ENCODE results near the gene CFAP58.
A peak's percentile ranks its signal among the peaks of the same experiment; 100 is the strongest.

CFAP58 gene

GRCh38 chr10:104331208-104331838 lies 22.3 kb upstream of the CFAP58 start:
- Histone ChIP-seq H3K4me1 (ENCODE audit: insufficient read depth, low read length) (peaks cover 86% of the 10 kb centered on the region), H3K36me3 (ENCODE audit: insufficient read depth, low read depth, low read length) (peaks cover 4% of the 10 kb centered on the region; the same call in 1 of the 2 replicates), H3K27ac (ENCODE audit: low read length) (peak overlapping the region; percentile 35), H3K9ac (ENCODE audit: low read depth, low read length) (peak overlapping the region; percentile 79; the same call in 1 of the 2 replicates), H3K4me3 (ENCODE audit: low read length) (peak overlapping the region; percentile 35; the same call in 1 of the 2 replicates), H3K9me3 (ENCODE audit: insufficient read depth, low read depth, low read length) (no peaks in the 10 kb centered on the region), H3K27me3 (ENCODE audit: insufficient read depth, low read length) (no peaks in the 10 kb centered on the region)

DNA sequence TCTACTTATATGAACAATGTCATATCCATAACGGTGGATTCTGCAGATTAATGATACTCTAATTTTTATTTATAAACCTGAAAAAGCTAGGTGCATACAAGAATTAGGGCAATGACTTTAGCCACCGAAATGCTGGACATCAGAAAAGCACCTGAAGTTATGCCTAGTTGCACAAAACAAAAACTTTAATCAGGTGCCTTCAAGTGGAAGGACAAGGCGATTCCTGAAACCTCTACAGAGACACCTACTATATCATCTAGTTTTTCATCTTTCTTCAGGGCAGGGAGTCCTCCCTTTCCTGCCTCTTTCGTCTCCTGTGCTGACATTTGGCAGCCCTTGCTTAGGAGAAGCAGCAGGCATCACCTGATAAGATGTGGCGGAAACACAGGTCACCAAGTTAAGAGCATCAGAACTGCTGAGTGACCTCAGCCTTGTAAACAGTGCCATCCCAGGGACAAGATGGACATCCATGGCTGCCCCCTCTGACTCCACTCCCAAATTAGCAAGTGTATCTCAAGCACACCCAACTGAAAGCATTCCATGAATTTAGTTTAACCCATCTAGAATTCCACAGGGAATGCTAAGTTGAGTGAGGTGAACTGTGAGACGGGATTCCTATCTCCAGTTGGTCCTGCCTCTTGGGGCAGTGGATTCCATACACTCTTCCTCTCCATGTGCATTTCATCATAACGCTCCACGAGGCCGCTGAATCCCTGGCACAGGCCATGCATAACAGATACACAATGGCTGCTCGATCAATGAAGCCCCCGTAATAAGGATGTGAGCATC lies 21.2 kb upstream of the CFAP58 start:
- Histone ChIP-seq H3K36me3 (ENCODE audit: insufficient read depth, low read depth, low read length) (peaks cover 4% of the 10 kb centered on the region; the same call in 1 of the 2 replicates), H3K4me3 (ENCODE audit: low read length) (peak overlapping the region; percentile 35; the same call in 1 of the 2 replicates), H3K9me3 (ENCODE audit: insufficient read depth, low read depth, low read length) (no peaks in the 10 kb centered on the region), H3K4me1 (ENCODE audit: insufficient read depth, low read length) (peaks cover 79% of the 10 kb centered on the region), H3K9ac (ENCODE audit: low read depth, low read length) (peak overlapping the region; percentile 79; the same call in 1 of the 2 replicates), H3K27me3 (ENCODE audit: insufficient read depth, low read length) (no peaks in the 10 kb centered on the region), H3K27ac (ENCODE audit: low read length) (peak overlapping the region; percentile 64)

DNA sequence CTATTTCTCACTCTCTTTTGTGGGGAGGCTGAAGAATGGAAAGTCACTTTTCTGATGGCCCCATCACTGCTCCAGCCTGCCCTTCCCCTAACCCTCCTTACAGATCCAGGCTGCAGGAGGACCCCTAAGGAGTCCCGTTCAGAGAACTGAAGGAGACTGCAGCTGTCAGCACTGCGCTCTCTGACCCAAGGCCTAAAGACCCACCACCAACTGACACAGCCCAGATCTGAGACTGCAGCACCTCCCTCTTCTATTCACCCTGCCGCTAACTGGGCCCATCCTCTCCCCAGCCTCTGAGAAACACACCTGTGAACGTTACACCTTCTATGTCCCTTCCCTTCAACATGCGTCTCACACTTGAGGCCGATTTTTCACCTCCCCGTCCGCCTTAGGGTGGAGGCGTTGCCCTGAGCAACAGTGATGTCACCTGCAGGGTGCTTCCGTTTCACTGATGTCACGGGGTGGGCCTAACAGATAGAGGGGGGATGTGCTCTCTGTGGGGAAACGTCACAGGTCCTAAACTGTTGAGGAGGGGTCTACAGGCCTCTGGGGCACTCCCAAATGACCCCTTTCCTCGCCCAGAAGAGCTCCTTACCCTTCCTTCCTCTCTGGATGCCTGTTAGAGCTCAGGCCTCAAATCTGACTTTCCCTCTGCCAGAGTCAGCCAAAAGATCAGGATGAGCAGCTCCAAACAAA lies 20.5 kb upstream of the CFAP58 start:
- peaks cover 71% of the 10 kb centered on the region for H3K4me1 ChIP-seq (ENCODE audit: insufficient read depth, low read length)

DNA sequence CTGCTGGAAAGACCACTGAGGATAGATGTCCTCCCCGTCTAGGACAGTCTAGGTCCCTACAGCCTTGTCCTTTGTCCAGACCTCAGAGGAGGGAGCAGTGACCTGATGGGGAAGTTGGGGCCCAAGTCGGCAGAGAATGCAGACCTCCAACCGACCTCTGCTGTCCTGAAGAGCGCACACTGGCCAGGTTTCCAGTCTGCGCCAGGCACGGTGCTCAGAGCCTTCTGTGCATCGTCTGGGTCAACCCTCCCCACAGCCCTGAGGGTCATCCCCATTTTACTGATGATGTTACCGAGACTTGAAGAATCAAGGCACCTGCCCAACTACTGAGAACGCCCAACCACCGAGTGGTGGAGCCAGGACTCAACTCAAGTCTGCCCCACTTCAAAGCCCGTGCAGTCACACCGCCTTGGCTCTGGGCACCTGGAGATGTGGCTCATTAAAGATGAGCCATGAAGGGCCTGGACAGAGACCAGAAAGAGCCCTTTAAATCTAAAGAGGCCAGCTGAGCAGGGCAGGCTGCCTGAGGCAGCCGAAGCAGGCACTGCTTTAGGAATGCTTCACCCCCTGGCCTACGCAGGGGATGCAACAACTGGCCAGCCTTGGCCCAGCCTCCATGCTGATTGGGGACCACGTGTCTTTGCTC lies 19.8 kb upstream of the CFAP58 start:
- H3K36me3 ChIP-seq (ENCODE audit: insufficient read depth, low read depth, low read length): peaks cover 4% of the 10 kb centered on the region; the same call in 1 of the 2 replicates
- peaks cover 65% of the 10 kb centered on the region for H3K4me1 ChIP-seq (ENCODE audit: insufficient read depth, low read length)
- H3K27me3 ChIP-seq (ENCODE audit: insufficient read depth, low read length): peaks cover under 1% of the 10 kb centered on the region; the same call in 1 of the 2 replicates
- H3K9ac ChIP-seq (ENCODE audit: low read depth, low read length): no peak overlapping the region
- H3K9me3 ChIP-seq (ENCODE audit: insufficient read depth, low read depth, low read length): no peaks in the 10 kb centered on the region
- H3K27ac ChIP-seq (ENCODE audit: low read length): no peak overlapping the region
- no peak overlapping the region; the same call in 1 of the 2 replicates for H3K4me3 ChIP-seq (ENCODE audit: low read length)

More for the DNA sequence above, 20.5 kb upstream of the CFAP58 start:
- Histone ChIP-seq H3K4me3 (ENCODE audit: low read length) (no peak overlapping the region; the same call in 1 of the 2 replicates), H3K9ac (ENCODE audit: low read depth, low read length) (no peak overlapping the region), H3K27me3 (ENCODE audit: insufficient read depth, low read length) (no peaks in the 10 kb centered on the region), H3K27ac (ENCODE audit: low read length) (peak overlapping the region; percentile 64), H3K36me3 (ENCODE audit: insufficient read depth, low read depth, low read length) (peaks cover 4% of the 10 kb centered on the region; the same call in 1 of the 2 replicates), H3K9me3 (ENCODE audit: insufficient read depth, low read depth, low read length) (no peaks in the 10 kb centered on the region)

DNA sequence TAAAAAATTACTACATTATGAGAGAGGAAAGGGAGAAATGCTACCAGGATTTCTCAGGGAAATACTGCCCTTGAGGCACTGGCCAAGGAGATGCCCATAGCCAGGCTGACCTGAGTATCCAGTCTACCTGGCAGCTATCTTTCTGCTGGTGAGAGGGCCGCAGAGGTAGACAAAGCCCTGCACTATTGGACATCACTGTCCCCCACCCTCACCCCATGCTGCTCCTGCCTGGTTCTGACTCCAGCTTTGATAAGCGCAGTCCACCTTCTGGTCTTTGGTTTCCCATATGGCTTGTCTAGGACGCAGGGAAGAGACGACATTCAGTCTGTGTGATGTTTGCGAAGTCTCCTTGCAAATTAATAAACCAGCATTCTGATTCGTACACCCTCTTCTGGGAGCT lies 19.1 kb upstream of the CFAP58 start:
- Histone ChIP-seq H3K9ac (ENCODE audit: low read depth, low read length) (no peak overlapping the region; the same call in 1 of the 2 replicates), H3K9me3 (ENCODE audit: insufficient read depth, low read depth, low read length) (no peaks in the 10 kb centered on the region), H3K36me3 (ENCODE audit: insufficient read depth, low read depth, low read length) (peaks cover 4% of the 10 kb centered on the region; the same call in 1 of the 2 replicates), H3K4me3 (ENCODE audit: low read length) (no peak overlapping the region), H3K27ac (ENCODE audit: low read length) (no peak overlapping the region), H3K4me1 (ENCODE audit: insufficient read depth, low read length) (peaks cover 61% of the 10 kb centered on the region), H3K27me3 (ENCODE audit: insufficient read depth, low read length) (peaks cover 7% of the 10 kb centered on the region; the same call in 1 of the 2 replicates)

DNA sequence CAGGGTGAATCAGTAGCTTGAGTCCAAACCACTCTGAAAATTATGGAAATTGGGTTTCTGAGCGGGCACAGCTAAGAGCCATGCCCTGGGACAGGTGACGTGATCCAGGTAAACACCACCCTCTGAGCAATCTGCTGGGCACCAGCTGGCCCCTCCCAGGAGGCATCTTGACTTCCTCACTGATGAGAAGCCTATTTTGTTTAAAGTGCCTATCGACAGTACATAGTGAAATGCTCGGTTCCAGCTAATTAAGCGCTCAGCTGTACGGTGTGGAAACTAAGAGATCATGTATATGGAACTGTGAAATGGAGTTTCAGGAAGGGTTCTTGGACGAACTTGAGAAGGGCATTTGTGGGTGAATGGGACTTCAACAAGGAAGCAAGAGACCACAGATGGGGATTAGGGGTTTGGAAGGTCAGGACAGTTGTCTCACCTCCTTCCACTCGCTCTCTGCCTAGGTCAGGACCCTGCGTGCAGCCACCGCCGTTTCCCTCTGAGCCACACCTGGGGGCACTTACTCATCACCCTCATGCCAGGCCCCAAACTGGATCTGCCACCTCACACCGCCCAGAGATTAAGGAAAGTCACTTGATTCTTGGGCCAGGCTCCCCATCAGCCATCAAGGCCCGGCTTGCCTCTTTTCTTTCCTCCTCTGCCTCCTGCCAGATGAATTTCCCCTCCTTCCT lies 18.5 kb upstream of the CFAP58 start:
- peaks cover 59% of the 10 kb centered on the region for H3K4me1 ChIP-seq (ENCODE audit: insufficient read depth, low read length)
- no peak overlapping the region for H3K27ac ChIP-seq (ENCODE audit: low read length)
- peak overlapping the region; percentile 12 for H3K9ac ChIP-seq (ENCODE audit: low read depth, low read length)
- H3K27me3 ChIP-seq (ENCODE audit: insufficient read depth, low read length): peaks cover 9% of the 10 kb centered on the region
- H3K9me3 ChIP-seq (ENCODE audit: insufficient read depth, low read depth, low read length): no peaks in the 10 kb centered on the region
- peaks cover 4% of the 10 kb centered on the region; the same call in 1 of the 2 replicates for H3K36me3 ChIP-seq (ENCODE audit: insufficient read depth, low read depth, low read length)
- 0 out of 2 replicates have a peak overlapping the region, but pooled peaks have one; percentile 32 for H3K4me3 ChIP-seq (ENCODE audit: low read length)

DNA sequence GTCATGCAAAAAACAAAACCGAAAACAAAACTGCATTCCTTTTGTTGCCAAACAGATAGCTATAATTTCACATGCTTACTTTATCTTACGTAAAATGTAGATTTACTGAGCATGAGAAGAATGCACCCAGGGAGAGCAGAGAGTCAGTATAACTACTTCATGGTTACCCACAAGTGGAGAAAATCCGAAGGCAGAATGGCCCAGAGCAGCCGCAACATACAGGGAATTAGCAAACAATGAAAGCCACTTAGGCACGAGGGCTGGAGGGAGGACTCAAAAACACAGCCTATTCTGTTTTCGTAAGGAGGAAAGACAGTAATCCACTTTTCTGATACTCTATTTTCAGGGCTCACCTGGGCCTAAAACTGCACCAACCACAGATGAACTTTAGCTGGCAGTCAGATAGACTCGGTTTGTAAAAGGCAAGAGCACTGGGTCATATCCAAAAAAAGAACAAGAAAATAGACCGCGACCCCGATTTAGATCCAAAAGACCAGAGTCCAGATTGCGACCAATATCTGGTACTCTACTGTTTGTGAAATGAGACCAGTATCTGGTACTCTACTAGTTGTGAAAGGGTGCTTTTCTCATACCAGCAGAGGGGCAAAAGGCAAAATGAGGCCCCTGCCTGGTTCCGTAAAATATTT lies 16.7 kb upstream of the CFAP58 start:
- peaks cover 43% of the 10 kb centered on the region for H3K4me1 ChIP-seq (ENCODE audit: insufficient read depth, low read length)
- peaks cover 9% of the 10 kb centered on the region for H3K27me3 ChIP-seq (ENCODE audit: insufficient read depth, low read length)

DNA sequence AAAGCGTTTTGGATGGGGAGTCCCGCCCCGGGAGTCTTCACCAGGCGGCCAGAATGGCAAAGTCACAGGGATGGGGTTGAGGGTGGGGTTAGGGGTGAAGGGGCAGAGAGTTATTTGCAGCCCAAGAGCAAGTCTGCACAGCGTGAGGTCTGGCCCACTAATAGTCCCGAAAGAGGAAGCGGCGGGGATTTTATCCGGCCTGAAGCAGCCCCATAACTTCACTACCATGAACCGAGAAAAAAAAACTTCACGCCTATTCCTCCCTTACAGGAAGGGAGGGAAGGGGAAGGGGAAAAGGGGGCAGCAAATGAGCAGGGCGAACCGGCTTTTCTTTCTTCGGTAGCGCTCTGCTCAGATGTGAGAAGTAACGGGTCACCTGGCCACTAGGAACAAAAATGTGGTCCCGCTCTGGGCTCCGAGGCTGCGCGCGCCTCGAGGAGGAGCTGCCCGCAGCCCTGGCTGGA lies 16.1 kb upstream of the CFAP58 start:
- Histone ChIP-seq H3K9me3 (ENCODE audit: insufficient read depth, low read depth, low read length) (no peaks in the 10 kb centered on the region), H3K27me3 (ENCODE audit: insufficient read depth, low read length) (peaks cover 9% of the 10 kb centered on the region), H3K9ac (ENCODE audit: low read depth, low read length) (peak overlapping the region; percentile 92; the same call in 1 of the 2 replicates), H3K36me3 (ENCODE audit: insufficient read depth, low read depth, low read length) (peaks cover 4% of the 10 kb centered on the region; the same call in 1 of the 2 replicates), H3K27ac (ENCODE audit: low read length) (peak overlapping the region; percentile 64), H3K4me3 (ENCODE audit: low read length) (peak overlapping the region; percentile 95), H3K4me1 (ENCODE audit: insufficient read depth, low read length) (peaks cover 37% of the 10 kb centered on the region)

More for the DNA sequence above, 16.7 kb upstream of the CFAP58 start:
- no peaks in the 10 kb centered on the region for H3K9me3 ChIP-seq (ENCODE audit: insufficient read depth, low read depth, low read length)
- H3K9ac ChIP-seq (ENCODE audit: low read depth, low read length): peak overlapping the region; percentile 92; the same call in 1 of the 2 replicates
- H3K36me3 ChIP-seq (ENCODE audit: insufficient read depth, low read depth, low read length): peaks cover 4% of the 10 kb centered on the region; the same call in 1 of the 2 replicates
- H3K27ac ChIP-seq (ENCODE audit: low read length): peak overlapping the region; percentile 64
- peak overlapping the region; percentile 95 for H3K4me3 ChIP-seq (ENCODE audit: low read length)

- Histone ChIP-seq H3K9me3 (ENCODE audit: insufficient read depth, low read depth, low read length) (no peaks in the 10 kb centered on the region), H3K4me3 (ENCODE audit: low read length) (peak within 1 kb of the TSS; percentile 95), H3K27me3 (ENCODE audit: insufficient read depth, low read length) (peaks cover 9% of the 10 kb centered on the region), H3K4me1 (ENCODE audit: insufficient read depth, low read length) (peaks cover 34% of the 10 kb centered on the region), H3K27ac (ENCODE audit: low read length) (peak within 1 kb of the TSS; percentile 64), H3K36me3 (ENCODE audit: insufficient read depth, low read depth, low read length) (peaks cover 4% of the 10 kb centered on the region; the same call in 1 of the 2 replicates), H3K9ac (ENCODE audit: low read depth, low read length) (peak within 1 kb of the TSS; percentile 92)
Observed at GRCh38 chr10:104337985-104338735, 15.5 kb upstream of the CFAP58 start, which contains the start of gene ITPRIP. TSS of gene ITPRIP (minus strand) at chr10:104338465. CDS start at chr10:104316051, 22,414 bp downstream.

All from iPS-20b (cell line).